Epithelial cell of proximal tubule (primary cell): ENCODE measurements around the gene TBL1XR1. TPM values are rescaled to one million over a fixed set of nuclear protein-coding genes. Genes with fewer than 3 reads are reported as not detected.

Source experiments
- DNase-seq: peaks from one replicate; pipeline ENCODE4 v3.0.0-alpha.2; 2011; ENCODE audit warnings: low read depth
- H3K4me3 ChIP-seq: 2 replicates; pipeline ENCODE4 v1.5.1; 2011; ENCODE audit warnings: low read depth, mild to moderate bottlenecking, low read length
- CTCF ChIP-seq: conservative IDR thresholded peaks from 2 replicates; pipeline ENCODE4 v1.5.1; 2012; ENCODE audit warnings: low read depth, mild to moderate bottlenecking, low read length
- total RNA-seq: library from RNA; depleted of rRNA; stranded (reverse); fragments of >200 nt; gene quantifications from 2 replicates; pipeline ENCODE4 v1.2.3, GENCODE V29; 2015

The TBL1XR1 gene
- total RNA-seq, 1 donor from 2014 or later, result 61.2 TPM

- no peak for TF ChIP-seq CTCF
- no peak overlapping the region for H3K4me3 ChIP-seq
- no peak for DNase-seq
These were observed 227.8 kb downstream of the TBL1XR1 start for GRCh38 chr3:176969506-176969905.
